HG03064 (cell line): Measurements from ENCODE around the gene PDE8B.

Experiments used
- ATAC-seq: cut with Tn5 transposase; IDR thresholded peaks from one replicate; pipeline ENCODE4 v1.9.1; 2021; ENCODE audit warnings: low read depth; ENCODE audit not compliant: unreplicated experiment

PDE8B gene, protein sequence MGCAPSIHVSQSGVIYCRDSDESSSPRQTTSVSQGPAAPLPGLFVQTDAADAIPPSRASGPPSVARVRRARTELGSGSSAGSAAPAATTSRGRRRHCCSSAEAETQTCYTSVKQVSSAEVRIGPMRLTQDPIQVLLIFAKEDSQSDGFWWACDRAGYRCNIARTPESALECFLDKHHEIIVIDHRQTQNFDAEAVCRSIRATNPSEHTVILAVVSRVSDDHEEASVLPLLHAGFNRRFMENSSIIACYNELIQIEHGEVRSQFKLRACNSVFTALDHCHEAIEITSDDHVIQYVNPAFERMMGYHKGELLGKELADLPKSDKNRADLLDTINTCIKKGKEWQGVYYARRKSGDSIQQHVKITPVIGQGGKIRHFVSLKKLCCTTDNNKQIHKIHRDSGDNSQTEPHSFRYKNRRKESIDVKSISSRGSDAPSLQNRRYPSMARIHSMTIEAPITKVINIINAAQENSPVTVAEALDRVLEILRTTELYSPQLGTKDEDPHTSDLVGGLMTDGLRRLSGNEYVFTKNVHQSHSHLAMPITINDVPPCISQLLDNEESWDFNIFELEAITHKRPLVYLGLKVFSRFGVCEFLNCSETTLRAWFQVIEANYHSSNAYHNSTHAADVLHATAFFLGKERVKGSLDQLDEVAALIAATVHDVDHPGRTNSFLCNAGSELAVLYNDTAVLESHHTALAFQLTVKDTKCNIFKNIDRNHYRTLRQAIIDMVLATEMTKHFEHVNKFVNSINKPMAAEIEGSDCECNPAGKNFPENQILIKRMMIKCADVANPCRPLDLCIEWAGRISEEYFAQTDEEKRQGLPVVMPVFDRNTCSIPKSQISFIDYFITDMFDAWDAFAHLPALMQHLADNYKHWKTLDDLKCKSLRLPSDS

DNA sequence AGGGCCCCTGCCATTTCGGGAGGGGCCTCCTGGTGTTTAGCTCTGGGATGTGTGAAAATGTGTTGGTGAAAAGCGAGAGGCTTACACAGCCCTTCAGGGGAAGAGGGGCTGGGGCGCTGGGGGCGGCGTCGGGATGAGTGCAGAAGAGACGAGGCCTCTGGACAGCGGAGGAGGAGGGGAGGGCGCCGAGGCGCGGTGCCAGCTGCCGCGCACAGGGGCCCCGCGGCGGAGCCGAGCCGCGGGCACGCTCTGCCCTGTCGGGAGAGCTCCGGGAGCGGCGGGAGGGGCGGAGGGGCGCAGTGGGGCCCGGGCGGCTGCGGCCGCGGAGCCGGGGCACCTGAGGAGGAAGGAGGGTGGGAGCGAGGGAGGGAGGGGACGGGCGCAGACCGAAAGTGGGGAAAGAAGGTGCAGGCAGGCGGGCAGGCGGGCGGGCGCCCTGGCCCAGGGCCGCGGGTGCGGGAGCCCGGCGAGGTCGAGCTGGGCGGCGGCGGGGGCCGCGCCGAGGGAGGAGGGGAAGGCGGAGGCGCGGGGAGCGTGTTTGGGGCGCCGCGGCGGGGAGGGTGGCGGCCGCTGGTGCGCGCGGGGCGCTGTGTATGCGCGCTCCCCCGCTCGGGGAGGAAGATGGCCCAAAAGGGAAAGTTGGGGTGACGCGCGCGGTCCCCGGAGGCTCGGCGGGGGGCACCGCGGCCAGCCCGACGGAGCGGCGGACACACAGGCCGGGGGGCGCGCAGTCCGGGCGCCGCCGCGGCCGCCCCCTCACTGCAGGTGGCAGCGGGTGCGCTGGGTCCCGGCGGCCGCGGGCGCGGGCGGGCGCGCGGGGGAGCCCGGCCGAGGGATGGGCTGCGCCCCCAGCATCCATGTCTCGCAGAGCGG lies at the start of gene PDE8B:
PDE8B (plus strand) TSS at position 590 of the 873 bp plus-strand sequence; CDS start at position 836, 246 bp downstream.
- ATAC-seq = no peak

DNA sequence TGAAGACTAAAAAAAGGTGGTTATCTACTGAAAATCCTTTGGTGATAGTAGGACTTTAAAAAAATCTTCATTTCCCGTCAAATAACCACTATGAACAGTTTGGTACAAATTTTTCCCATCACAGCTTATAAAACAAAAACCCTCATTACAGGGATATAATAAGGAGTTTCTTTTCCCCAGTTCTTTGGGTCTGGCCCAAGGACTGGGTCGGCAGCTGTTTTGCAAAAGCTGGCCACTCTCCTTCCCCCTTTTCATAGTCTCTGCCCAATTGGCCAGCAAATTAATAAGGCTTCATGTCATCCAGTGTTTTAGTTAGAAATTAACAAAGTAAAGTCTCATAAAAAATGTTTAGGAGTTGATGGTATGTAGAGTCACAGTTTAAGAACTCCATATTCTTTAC lies 47.0 kb upstream of the PDE8B start:
- ATAC-seq = no peak

DNA sequence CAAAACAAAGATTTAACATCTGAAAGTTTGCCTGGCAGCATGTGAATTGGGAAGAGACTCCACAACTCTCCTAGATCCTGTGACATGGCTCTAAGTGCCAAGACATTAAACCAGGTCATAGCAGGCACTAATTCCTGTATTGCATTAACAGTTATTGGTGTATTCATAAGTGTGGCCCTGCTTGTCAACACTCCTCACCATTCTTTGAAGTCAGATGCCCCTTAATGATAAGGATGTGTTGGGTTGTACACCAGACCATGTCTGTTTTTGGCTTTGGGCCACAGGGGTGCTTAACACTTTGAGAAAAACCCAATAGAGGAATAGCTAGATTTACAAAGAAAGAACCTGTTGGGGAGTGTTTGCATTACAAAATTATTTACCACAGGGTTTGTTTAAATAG lies 43.4 kb upstream of the PDE8B start:
- ATAC-seq = no peak

DNA sequence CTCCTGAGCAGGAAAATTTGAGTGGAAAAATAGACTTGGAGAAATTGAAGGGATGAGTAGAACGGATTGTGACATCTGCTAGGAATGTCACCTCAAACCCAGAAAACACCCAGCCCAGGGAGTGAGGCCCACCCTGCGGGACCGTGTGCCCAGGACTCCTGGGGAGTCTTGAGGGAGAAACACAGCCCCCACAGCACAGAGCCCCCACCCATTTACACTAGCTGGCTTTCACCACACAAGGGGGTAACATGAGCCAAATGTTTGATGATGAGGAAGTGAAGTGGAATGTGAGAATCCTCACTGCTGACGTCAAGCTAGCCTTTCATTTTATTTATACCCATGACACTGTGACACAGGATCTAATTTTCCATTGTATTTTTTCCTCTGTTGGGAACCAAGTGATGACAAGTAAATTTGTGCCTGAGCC lies 42.8 kb upstream of the PDE8B start:
- no peak for ATAC-seq

DNA sequence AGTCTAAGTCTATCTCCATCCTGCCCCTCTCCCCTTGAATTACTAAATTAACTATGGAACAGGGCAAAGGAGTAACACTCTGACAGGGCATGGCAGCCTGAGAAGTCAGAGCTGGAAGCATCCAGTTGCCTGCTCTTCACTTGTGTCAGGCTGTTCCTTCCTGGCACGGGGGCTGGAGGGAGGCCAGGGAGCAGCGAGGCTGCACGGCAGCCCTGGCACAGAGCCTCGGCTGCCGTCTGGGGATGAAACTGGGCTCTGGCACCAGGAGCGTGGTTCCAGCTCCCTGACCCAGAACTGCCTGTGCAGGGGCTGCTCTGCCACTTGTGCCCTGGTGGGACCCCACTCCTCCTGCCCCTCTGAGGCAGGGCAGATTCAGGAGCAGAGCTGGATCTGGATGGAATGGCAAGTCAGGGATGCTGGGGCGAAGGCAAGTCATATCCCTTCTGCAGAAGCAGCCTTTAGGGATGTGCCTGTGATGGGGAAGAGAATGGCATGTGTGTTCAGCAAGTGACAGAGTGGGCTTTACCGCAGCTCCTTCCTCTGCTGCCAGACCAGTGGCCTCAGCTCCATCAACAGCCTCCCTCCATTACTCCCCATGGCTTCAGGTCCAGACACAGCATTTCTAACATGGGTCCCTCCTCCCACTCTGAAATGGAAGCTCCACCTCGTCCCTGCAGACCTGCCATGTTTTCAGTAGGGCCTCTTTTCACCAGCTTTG lies 42.2 kb upstream of the PDE8B start:
- ATAC-seq = no peak

DNA sequence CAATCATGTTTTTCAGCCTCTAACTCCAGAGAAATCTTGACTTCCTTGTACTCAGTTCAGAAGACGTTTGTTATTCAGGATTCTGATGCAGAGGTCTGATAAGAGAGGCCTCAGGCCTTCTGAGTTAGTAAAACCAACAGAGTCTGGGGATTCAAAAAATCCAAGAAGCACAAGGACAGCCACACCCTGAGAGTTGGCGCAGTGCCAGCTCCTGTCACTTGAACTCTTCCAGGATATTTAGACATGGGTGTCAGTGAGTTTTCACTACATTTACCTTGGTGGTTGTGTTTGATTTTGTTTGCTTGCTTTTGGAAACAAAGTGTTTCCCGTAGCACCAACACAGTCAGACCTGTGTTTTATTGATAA lies 41.6 kb upstream of the PDE8B start:
- ATAC-seq = no peak

DNA sequence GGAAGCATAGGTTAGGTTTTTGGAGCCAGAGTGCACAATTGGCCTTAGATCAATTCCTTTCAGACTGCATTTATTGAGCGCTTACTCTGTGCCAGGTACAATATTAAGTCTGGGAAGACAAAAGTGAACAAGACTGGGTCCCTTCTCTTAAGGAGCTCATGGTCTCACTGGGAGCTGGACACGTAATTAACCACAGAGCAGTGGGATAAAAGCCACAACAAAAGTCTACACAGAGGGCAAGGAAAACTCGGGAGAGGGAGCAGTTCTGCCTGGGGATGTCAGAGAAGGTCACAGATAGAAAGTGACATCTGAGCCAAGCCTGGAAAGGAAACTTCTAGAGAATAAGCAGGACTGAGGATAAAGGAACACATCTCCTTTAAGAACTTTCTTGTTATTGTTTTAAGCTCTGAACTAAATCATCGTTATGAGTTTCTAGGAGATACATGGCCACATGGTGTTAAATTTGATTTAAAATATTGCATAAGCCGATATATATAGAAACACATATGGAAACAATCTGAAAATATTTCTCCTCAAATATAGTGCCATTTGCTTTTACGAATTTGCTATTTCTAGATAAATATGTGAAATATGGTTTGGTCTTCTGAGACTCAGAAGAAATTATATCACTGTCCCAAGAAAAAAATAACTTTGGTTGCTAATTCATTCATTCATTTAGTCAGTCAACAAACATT lies 40.1 kb upstream of the PDE8B start:
- no peak for ATAC-seq

DNA sequence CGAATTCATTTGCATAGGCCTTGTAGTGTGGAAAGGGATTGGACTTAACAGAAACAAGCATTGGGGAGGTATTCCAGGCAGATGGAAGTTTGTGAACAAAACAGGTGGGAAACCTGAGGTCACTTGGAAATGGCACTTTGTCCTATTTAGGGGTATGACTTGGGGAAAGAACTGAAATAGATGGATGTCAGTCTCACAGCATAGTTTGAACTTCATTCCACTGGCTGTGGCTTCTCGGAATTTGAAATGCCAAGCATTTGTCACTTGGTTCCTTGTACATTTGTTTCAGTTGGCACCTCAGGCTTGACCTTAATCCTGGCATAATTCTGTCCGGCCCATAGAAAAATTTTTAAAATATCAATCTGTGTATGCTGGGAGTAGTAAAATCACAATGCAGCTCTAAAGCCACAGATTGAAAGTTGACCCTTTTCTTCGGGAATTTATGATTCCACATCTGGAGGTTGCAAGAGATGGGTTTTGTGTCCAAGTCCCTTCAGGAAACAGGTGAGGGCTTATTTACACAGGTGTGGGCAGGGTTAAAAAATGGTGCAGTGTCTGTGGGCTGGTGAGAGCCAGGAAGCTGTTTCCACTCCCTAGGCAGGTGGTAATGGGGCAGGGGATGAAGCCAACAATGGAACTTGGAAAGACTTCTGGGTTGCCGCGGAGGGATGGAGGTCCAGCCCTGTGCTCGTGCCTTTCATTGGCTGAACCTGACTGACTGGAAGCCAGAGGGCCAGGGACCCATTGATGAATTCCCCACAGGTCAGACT lies 39.2 kb upstream of the PDE8B start:
- no peak for ATAC-seq

DNA sequence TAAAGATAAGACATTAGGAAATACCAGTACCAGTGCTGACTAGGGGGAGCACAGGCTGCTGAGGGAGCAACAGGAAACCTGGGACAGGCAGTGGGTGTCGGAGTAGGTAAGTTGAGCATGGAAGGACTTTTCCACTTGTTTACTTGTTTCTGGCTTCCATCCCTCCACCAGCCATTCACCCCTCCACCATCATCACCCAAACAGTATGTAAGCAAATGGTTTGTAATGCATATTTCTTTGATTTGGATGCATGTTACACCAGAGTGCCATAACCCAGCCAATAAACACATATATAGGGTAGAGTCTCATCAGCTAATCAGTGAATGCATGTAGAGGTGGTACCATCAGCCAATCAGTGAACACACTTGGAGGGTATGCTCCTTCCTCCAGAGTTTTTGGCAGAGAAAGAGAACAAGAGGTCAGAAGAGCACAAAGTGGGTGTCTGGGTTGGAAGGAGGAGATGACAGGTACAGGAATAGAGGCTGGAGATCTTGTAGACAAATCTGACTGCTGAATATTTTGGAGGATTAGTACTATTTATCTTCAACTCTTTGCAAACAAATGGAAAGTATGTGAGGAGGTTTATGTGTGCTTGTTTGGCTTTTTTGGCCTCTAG lies 37.7 kb upstream of the PDE8B start:
- ATAC-seq = no peak

DNA sequence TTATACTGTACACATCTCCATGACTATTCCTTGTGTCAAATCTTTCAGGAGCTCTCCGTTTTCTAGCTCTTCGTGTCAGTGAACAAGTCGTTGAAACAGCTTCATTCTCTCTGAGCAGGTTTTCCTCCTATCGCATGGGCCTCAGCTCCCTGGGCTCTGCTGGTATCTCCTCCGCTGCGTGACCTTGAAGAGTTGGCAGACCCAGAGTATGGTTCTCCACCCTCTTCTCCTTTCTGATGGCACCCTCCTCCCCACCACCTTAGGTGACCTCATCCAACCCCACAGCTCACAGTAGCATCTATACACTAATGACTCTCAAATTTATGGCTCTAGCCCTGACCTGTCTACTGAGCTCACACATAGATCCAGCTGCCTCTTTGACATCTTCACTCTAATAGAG lies 36.0 kb upstream of the PDE8B start:
- no peak for ATAC-seq

DNA sequence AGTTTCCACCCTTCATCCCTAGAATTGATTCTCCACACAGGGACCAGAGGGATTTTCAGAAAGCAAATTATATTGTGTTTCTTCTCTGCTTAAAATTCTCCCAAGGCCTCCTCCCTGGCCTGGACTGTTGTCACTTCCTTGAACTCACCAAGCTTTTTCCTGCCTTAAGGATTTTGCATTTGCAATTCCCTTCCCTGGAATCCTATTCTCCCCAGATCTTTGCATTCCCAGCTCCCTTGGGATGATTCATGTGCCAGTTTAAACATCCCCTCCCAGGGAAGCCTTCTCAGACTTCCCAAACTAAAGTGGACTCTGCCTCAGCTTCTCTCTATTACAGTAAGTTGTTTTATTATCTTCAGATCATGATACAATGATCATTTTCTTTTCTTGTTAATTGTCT lies 35.2 kb upstream of the PDE8B start:
- ATAC-seq = no peak

DNA sequence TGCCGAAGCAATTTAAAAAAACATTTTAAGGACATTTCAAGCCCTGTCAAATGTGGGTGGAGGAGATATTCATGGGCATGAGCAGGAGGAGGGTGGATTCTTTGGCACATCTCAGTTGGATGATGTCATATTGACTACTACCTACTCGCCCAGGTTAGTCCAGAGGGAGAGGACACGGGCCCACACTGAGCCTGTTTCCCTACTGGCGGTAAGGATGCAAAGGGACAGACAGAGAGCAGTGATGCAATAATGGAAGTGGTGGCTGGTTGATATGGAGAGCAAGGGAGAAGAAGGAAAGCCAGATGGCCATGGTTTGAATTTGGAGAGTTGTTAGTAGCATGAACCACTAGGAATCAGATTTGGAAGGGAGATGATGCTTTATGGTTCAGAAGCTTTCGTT lies 34.1 kb upstream of the PDE8B start:
- ATAC-seq = no peak

DNA sequence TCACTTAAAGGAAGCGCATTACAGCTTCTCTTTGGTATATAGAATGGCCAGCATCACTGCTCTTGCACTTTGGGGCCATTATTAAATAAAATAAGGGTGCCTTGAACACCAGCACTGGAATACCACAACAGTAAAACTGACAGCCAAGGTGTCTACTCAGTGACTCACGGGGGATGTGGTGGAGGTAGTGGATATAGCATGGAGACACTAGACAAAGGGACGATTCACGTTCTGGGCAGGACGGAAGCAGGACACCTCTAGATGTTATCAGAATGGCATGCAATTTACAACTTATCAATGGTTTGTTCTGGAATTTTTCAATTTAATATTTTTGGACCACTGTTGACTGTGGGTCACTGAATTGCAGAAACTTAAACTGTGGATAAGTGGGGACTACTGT lies 32.9 kb upstream of the PDE8B start:
- no peak for ATAC-seq

DNA sequence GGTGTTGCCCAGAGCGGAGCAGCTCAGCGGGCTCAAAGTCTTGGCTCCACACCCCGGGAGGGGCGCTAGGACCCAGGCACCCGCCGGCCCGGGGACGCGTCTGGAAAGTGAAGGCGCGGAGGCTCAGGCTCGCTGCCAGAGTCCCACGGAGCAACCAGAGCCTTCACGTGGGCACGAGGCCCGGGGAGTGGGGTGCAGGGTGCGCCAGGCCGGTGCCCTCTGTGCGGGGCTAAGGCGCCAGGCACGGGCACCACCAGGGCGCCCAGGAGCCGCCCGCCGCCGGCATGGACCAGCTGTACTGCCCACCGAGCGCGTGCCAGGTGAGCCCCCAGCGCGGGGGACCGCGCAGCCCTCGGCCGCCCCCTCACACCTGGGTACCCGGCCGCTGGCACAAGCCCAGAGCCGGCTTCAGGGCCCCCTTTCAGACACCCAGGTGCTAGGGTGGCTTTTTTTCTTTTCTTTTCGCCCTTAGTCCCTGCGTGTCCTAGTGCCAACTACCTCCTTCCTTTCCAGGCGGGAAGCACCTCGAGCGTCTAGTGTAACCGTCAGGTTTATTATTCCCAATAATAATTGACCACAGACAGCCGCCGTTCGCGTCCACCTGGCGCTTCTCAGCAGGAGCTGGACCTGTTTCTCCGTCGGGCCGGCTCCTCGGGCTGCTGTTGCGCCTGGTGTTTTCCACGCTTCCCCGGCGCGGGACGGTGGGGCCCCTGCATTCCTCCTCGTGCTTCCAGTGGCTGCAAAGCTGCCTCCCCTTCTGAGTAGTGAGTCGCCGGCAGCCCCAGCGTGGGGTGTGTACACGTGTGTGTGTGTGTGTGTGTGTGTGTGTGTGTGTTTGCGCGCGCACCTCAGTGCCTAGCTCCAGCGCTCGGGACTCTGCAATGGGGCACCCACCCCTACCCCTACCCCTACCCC lies 30.1 kb upstream of the PDE8B start:
- ATAC-seq = no peak

DNA sequence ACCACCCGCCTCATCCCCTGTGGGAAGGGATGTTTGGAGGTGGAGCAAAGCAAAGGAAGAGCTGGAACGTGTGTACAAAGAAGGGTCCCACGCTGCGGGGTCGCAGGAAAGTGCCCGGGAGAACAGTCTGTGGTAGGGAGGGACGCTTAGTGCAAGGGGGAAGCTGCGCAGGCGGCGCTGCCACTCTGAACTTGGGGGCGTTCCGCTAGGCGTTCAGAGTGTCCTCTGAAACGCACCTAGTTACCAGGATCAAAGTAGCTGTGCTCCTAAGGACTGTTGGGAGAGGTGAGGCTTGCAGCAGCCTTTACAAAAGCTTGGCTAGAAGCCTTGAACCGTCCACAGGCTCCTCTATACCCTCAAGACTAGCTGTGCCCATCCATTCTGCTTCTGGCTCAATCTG lies 29.3 kb upstream of the PDE8B start:
- no peak for ATAC-seq

DNA sequence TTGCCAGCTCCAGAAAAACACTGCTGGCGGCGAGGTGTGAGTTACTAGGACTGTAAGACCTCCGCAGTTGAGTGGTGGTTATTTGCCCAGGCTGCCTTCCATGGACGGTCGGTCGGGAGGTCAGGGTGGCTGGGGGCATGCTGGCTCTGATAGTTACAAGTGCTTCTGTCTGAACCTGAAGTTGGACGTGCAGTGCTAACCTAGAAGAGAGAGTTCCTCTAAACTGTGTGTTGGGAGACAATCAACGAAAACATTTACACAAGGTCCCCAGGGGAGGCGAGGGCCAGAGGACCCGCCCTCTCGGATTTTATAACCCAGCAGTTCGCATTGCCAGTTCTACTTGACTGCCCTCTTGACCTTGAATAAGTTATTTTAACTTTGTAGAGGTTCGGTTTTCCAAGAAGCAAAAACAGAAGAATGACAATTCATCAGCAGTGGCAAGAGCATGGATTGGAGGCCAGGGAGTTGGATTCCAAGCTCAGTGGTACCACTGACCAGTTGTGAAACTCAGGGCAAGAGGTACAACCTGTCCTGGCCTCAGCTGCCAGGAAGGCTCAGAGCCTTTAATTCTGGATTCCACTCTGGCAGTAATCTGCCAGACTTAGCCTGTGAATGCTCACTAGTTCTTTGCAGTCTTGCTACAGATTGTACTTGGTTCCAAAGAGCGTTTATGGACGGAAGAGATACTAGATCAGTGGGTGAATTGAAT lies 28.7 kb upstream of the PDE8B start:
- no peak for ATAC-seq

DNA sequence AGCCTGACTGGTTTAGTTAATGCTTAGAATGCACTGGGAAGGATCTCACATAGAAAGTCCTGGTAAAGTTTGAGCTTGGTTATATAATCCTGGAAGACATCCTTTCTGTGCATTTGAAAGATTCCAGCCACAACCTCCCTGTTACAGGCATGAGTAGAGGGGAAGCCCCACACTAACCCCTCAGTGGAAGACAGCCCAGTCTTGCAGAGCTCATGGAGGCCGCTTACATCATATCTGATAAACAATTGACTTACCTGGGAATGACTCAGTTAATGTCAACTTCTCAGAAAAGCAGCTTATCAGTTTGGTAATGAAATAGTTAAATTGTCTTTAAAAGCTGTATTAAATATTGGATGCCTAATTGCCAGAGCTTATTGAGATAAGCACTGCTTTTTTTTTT lies 28.1 kb upstream of the PDE8B start:
- no peak for ATAC-seq
